Stimulated activated CD4-positive, alpha-beta T cell treated with anti-CD3 and anti-CD28 coated beads, Interleukin-1b, Interleukin-23, amount 100 ng/mL, for 4 hours (primary cell): ENCODE data around the gene TBC1D10A.
"Not testable (repeated sequence)": the region's sequence is repeated elsewhere in the genome, so short reads cannot be mapped to it uniquely, and the experiment has no call there.

ENCODE experiments used
- DNase-seq, 2 donors: peaks; one replicate each; pipeline ENCODE4 v3.0.0-alpha.2; 2020; ENCODE audit warnings: low read depth in 2 of 2

TBC1D10A gene

DNA sequence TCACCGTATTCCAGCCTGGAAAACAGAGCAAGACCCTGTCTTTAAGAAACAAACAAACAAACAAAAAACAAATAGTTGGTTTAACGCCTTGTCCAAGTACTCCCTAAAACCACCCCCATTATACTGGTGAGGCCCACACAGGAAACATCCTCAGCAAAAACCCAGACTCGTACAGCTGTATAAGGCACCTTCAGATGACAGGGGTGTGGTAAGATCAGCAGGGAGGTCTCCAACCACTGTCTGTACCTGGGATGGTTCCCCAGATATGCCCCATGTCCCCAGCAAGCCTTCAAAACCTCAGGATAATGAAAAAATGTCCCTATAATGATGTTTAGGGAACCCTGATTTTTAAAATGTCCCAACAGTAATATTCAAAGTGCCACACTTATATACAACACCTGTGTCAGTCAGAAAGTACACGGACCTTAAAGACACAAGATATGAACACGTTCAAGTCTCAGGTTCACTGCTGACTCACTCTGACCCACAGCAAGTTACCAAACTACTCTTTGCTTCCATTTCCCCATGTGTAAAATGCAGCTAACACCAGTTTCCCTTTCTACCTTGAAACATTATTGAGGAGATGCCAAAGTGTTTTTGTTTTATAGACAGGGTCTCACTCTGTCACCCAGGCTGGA is 20.6 kb upstream of the TBC1D10A start:
- DNase-seq: no peak

DNA sequence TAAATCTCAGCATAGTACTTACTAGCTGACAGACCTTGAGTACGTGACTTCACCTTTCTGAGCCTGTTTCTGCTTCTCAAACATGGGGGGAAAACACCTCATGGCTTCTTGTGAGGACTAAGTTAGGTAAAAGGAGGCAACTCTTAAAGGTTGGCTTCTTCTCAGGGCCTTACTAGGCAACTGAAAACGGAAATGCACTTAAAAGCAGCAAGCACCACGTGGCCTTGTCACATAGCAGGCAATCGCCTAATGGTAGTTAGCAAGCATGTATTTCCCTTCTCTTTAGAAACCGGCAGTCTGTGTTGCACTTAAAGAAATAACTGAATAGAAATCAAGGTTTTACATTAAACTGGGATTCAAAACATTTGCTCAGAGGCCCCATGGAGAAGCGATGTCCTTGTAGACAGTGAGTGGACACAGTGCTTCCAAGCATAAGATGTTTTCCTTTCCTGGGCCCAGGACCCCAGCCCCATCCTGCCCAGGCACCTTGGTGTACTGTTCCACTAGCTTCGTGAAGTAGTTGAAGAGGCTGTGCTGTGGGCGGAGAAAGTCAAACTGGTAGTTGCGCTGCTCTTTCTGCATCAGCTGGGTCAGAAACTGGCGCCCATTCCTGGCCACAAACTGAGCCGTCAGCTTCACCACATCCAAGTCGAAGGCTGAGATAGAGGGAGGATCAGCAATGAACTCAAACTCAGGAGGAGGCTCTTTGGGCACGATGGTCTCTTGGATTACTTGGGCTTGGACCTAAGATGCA is 17.9 kb upstream of the TBC1D10A start:
- no peak for DNase-seq

DNA sequence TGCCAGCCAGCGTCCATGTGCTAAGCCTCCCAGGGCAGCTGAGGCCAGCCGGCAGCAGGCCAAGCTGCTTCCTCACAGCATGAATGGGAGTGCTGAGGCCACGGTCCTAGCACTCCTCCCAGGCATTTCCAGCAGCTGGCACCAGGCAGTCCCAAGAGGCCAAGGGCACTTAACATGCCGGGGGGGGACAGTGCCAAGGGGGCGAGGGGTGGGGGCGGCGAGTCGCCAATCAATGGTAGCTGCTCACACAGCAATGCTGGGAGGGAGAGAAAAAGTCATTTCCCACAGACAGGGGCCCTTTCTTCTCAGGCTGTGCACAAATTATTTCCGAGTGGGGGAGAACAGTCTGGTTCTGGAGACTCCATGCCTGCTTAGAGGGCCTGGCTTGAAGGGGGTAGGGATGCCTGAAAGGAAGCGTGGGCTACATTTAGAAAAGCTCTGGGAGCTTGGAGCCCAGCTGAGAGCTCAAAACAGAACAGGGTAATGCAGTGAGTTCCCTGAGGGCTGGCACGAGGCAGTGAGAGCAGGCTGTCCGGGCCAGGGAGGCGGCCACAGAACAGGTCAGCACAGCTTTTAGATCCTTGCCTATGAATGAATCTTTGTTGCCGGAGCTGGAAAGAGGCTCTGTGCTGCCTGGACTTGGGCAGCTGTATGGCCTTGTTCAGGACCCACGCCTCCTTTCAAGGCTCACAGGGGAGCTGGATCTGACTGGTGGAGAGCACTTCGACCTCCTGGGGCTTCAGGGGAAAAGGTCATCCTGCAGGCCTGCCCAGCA is 14.4 kb upstream of the TBC1D10A start:
- DNase-seq: no peak

DNA sequence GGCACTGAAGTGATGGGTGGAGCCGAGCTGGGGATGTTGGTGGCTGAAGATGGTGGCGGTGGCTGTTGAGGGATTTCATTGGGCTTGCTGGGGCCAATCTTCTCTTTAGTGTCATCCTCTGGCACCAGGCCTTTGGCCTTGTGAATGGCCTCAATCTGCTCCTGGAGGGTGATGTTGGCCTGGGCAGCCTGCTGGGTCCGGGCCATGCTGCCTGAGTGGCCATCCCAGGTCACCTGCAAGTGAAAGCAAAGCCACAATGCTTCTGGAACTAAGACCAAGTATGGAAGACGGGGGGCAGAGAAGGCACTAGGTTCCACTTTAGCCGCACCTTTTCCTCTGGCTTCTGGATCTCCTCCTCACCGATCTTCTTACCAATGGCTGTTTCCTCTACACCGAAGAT is 12.1 kb upstream of the TBC1D10A start:
- no peak for DNase-seq

DNA sequence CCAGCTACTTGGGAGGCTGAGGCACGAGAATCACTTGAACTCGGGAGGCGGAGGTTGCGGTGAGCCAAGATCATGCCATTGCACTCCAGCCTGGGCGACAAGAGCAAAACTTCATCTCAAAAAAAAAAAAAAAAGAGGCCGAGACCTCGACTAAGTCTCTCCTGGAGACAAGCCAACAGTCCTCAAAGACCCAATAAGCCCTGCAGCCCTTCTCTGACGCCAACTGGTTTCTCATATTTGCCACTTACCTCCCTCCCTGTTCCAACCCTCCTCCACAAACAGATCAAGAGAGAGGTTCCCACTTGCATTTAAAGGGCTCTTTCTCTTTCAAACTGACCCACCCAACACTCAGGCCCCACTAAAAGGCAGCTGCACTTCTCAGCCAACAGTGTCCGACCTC is 11.6 kb upstream of the TBC1D10A start:
- not testable (repeated sequence) for DNase-seq

DNA sequence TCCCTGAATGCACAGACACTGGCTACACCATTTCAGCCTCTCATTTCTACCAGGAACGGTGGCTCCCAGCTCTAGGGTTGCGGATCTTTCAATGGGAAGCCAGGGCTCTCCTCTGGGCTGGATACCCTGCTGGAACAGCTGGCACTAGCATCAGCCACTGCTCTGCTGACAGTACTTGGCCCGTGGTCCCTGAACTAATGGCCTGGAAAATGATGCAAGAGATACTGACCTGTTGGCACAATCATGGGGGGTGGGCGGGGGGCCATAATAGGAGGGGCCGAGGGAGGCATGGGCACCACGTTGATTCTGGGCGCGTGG is 10.7 kb upstream of the TBC1D10A start:
- no peak for DNase-seq

DNA sequence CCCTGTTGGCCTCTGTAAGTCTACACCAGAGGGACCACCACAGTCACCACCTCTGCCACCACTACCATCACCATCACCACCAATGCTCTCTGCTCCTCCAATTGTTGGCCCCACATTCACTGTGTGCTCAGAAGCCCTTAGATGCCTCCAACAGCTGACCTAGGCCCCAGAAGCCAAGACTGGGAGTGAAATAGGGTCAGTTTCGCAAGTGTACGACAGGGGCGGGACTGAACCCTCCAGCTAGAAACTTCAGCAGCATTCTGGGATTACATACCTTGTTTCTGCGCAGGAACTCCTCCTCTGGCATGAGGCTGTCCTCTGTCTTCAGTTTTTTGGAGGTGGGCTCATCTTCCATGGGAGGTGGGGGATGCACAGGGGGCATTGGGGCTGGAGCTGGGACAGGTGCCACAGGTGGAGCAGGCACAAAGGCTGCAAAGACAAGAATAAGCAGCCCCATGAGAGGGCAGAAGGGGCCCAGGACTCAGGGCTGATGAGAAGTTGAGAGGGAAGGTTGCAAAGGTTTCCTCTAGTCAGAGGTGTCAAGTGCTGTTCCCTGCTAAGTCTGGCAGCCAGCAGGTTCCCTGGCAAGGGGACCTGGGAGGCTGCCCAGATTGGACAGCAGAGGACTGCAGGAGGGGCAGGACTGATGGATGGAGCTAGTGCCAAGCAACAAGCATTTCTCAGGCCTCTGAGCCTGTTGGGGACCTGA is 10.2 kb upstream of the TBC1D10A start:
- no peak for DNase-seq

DNA sequence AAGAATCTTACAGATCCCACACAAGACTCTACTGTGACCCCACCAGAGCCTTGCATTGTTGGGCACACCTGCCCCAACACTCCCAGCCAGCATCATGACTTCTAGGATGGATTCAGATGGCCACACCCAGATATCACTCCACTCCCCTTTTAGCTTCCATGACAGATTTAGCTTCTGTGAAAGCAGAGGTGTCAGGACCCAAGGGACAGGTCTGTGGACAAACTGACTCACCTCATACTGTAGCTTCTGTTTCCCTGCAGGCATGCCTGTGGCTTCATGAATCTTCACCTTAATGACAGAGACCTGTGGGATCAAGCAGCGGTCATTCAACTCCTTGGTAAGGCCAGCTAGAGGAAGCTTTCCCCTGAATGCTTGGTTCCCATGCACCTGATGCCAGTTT is 8.5 kb upstream of the TBC1D10A start:
- DNase-seq: no peak

DNA sequence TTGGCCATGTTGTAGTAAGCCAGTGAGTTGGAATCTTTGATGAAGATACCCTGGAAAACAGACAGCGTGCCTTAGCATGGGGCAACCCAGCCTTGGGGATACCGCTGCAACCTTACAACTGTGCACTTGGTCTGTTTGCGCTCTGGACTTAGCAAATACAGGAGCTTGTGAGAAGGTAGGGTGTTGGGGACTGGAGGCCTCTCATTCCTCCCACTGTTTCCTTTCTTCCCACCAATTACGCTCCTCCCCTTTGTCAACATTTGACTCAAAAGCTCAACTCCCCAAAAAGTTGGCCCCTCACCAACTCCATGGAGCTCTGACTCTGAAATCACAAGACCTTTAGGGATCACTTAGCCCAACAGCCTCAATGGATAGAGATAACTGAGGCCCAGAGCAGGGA is 7.9 kb upstream of the TBC1D10A start:
- DNase-seq: no peak

DNA sequence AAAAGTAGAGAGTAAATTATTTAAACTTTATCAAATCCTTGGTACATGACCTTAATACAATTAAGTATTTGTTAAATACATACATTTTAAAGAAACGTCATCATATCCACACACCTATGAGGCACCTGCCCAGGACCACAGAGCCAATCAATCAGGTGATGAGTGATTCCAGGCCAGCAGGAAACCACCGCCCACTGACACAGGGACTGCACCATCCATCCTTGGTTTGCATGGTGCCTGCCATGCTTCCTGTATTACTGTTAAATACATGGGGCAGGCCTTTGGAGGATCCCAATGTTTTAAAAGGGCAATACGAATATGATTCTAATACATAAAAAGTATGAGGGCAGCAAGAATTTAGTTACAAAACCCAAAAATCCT is 7.0 kb upstream of the TBC1D10A start:
- DNase-seq: no peak

DNA sequence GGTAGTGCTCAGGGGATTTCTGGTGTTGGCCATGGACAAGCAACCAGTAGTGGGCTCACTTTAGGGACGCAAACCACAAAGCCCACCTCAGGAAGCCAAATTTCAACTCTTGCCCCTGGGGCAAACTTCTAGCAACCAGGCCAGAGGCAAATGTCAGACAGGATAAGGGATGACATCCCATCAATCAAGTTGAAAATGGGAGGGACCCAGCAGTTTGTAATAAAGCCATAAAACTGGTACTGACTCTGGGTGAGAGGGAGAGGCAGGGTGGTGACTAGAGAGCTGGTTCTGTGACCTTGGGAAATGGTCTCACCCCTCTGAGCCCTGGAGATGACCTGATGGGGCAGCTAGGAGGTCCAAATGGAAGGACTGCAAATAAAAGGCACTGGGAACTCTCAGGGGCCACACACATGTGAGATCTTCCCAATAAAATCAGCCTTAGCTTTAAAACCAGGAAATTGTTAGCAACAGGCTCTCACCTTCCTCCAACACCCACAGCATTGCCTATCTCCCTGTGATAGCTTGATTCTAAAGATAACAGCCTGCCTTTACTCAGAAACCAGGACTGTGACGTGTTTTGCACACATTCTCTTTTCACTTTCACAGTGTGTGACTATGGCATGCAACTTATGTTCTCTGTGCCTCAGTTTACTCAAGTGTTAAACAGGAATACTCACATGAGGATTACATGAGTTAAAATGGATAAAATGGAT is 6.4 kb upstream of the TBC1D10A start:
- DNase-seq: no peak

DNA sequence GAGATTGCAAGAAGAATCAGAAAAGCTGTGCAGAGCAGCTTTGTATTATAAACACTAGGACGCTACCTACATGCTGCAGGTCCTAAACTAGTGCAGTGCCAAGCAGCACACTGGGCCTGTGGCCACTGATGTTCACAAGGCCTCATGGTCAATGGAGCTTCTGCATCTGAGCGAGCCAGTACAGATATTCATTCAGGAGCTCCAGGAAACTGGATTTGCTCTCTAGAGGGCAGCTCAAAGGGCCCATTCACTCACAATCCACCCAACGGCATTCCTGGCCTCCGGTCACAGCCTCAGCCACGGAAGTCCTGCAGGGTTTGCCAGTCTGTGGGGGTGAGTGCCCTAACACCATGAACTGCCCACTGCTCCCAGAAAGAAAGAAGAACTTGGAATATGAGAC is 5.8 kb upstream of the TBC1D10A start:
- DNase-seq: no peak

DNA sequence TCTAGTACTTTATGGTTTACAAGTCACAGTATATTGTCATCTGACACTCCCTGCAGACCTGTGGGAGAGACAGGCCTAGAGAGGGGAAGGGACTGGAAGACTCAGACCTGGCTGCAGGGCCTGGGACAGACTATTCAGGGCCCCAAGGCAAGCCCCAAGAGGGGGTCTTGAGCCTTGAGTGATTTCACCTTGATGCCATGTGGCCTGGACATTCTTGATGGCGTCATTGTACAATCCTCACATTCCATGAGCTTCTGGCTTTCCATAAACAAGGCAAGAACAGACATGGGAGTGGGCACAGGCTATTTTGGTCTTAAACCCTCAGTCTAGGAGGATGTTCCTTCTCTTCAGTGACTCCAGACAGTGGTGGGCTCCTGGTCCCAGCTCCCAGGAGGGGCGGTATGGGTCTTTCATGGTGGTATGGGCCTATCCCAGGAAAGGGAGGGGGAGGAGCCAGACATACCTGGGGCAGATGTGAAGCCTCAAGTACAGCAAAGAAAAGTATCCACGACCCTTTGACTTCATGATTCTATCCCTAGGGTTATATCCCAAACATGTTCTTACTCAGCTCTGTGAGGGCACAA is 1.8 kb upstream of the TBC1D10A start:
- DNase-seq: no peak

DNA sequence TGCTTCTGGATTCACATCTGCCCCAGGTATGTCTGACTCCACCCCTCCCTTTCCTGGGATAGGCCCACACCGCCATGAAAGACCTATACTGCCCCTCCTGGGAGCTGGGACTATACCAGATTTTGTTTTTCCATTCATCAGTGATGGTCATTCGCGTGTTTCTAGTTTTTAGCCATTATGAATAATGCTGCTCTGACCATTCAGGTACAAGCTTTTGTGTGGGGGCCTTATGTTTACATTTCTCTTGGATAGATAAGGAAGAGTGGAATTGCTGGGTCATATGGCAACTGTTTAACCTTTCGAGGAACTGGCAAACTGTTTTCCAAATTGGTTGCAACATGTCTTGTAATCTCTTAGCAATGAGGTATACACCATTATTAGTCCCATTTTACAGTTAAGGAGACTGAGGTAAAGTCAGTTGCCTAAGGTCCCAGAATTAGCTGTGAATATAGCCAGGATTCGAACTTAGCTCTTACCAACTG is 1.2 kb upstream of the TBC1D10A start:
- DNase-seq: no peak

DNA sequence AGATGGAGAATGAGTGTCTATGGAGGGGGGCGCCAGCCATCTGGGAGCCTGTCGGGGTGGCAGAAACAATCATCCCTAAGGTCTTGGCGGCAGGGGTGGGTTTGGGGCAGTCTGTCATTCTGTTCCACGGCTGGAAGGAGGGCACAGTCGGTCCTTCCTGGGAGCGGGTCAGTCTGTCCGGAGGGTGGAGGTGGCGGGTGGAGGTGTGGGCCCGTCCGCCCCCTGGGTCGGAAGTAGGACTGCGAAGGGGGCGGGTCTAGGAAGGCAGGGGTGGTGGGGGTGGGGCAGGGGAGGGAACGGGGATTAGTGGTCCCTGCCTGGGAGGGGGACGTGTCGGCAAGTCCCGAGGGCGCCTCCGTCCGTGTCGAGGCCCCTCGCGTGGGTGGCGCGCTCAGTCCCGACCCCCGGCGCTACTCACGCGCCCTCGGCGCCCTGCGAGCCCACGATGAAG is 461 bp downstream of the TBC1D10A start:
- DNase-seq: no peak

DNA sequence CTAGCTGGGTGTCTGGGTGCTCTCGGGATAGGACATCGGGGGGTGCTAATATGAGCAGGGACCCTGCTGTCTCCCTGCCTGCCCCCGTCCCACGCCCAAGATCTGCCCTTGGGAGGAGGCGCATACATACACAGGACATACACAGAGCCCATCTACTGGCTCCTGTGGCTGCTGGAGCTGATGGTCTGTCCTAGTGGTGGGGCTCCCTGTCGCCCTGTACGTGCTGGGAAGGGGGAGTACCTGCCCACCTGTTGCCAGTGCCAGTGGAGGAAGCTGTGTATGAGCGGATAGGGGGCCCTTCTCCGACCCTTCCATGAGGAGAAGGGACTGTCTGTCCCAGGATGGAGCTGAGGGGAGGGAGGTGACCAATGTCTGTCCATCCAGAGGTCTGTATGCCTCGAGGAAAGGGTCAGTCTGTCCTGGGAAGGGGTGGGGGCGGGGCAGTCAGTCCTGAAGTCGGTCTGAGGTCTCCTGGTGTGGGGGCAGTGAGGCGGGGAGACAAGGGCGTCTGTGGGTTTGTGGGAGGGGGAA is 952 bp downstream of the TBC1D10A start:
- no peak for DNase-seq

DNA sequence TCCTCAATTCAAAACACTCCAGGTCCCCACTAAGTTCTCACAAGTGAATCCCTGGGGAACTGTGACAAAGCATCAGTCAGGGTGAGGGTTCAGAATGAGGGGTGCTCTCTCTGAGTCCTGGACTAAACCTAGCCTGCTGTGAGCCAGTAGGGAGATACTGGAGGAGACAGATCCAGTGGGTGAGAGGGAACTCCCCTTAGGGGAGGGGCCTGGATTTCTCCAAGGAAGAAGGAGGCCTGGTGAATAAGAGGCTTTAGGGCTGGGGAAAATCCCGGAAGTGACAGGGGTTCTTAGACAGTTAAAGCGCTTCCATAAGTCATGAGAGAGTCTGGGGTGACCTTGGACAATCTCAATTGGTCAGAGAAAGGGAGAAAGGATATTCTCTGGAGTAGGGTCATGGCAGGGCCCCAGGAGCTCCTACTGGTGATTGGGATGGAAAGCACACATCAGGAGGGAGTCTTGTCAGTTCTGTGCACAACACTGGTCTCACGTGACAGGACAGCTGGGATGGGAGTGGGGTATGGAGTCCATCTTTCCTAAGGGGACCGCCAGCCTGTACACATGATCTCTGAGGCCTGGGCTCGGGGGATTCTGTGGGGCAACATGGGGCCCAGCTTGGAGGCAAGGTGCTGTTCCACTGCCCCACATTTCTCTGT is 1.5 kb downstream of the TBC1D10A start:
- no peak for DNase-seq

DNA sequence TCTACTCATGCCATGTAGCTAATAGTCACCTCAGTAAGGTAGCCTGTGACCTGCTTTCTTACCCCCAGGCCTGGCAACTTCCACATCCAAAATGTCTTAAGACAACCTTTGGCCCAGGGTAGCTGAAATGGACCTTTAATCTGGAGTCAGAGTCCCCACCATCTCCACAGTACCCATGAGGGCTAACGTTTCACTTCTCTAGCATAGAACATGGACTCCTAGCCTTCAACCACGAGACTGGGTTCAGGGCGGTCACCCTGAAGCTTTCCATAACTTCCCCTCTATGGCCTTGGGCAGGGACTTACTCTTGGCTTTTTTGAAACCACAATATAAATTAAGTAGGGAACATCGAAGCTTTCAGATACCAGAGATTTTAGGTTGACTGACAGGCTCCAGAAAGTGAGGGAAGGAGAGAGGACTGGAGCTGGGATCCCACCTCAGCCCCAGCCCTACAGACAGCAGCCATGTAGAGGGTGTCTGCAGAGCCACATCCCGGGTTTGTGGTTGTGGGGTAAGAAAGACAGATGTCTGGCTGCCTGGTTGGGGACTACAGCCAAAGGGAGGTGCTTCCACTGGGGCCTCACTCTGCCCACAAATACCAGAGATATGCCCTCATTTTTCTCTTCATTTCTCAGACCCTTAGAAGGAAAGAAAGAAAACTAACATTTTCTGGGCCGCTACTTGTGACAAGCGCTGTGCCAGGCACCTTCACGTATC is 2.6 kb downstream of the TBC1D10A start:
- no peak for DNase-seq

DNA sequence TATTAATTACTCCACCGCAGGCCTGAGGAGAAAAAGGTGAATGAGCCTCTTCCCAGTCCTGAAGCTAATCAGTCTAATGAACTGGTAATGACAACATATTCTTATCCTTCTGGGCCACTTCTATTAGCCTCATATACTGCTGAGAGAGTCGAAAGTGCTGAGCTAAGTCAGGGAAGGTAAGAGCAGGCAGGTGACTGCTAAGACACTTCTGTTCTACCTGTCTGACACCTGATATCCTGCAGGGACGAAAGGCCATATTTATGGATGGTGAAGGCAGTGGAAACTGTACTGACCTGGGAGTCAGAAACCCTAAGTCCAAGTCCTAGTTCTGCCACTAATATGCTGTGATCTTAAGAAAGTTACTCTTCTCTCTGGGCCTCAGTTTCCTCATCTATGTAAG is 3.5 kb downstream of the TBC1D10A start:
- DNase-seq: no peak

DNA sequence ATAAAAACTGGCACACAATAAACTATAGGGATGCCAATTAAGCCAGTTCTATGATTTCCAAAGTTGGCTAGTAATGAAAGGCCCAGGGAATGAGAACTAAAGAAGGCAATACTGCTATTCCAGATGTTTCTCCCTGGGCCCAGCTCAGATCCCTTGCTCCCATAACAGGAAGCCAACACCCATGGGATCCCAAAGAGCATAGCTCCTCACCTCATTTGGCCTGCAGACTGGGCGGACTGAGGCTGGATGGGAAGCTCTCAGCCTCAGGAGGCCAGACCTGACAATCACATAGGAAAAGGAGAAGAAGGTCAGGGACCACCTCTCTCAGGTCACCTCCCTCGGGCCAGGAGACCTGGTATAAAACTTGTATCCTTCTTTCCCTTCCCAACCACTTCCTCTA is 5.3 kb downstream of the TBC1D10A start:
- no peak for DNase-seq
